ENCODE measurements around the gene GREM2. TPM values are rescaled to one million over a fixed set of nuclear protein-coding genes. Genes with fewer than 3 reads are reported as not detected.

The GREM2 gene
- total RNA-seq, 1 experiment from 2014 or later = not detected

GRCh38 chr1:240486611-240487010 is 125.3 kb downstream of the GREM2 start:
- no peak overlapping the region for H3K23ac ChIP-seq (ENCODE audit: insufficient read length, low read depth, low read length)
- TF ChIP-seq, protein P1, sequence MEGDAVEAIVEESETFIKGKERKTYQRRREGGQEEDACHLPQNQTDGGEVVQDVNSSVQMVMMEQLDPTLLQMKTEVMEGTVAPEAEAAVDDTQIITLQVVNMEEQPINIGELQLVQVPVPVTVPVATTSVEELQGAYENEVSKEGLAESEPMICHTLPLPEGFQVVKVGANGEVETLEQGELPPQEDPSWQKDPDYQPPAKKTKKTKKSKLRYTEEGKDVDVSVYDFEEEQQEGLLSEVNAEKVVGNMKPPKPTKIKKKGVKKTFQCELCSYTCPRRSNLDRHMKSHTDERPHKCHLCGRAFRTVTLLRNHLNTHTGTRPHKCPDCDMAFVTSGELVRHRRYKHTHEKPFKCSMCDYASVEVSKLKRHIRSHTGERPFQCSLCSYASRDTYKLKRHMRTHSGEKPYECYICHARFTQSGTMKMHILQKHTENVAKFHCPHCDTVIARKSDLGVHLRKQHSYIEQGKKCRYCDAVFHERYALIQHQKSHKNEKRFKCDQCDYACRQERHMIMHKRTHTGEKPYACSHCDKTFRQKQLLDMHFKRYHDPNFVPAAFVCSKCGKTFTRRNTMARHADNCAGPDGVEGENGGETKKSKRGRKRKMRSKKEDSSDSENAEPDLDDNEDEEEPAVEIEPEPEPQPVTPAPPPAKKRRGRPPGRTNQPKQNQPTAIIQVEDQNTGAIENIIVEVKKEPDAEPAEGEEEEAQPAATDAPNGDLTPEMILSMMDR (conservative IDR thresholded peaks at IDR 0.05) = no peak
- H3K4me3 Mint-ChIP-seq = no peak overlapping the region
- H3K18ac ChIP-seq (ENCODE audit: insufficient read length, low read depth, low read length) = no peak overlapping the region
- H4K20me1 ChIP-seq (ENCODE audit: control insufficient read depth, insufficient read depth, insufficient read length) = no peaks in the 10 kb centered on the region
- no peak overlapping the region for H2BK120ac ChIP-seq (ENCODE audit: low read depth, low read length, poor library complexity, severe bottlenecking)
- H3K27me3 ChIP-seq (ENCODE audit: insufficient read depth, low read length) = no peaks in the 10 kb centered on the region
- no peaks in the 10 kb centered on the region for H3K23me2 ChIP-seq (ENCODE audit: insufficient read length, low read depth, low read length, poor library complexity, severe bottlenecking)
- H3K79me2 ChIP-seq (ENCODE audit: insufficient read depth, low read length) = no peaks in the 10 kb centered on the region
- H2BK20ac ChIP-seq (ENCODE audit: low read depth, low read length, poor library complexity, severe bottlenecking) = no peak overlapping the region
- no peak overlapping the region for H2BK15ac ChIP-seq (ENCODE audit: low read depth, low read length)
- peaks cover 18% of the 10 kb centered on the region for H3K27me3 Mint-ChIP-seq (ENCODE audit: low read depth)
- H3K56ac ChIP-seq (ENCODE audit: insufficient read length, low read depth, low read length) = no peak overlapping the region
- H3K9ac ChIP-seq (ENCODE audit: extremely low read depth, insufficient read length, low read length) = no peak overlapping the region
- no peak overlapping the region for H3K14ac ChIP-seq (ENCODE audit: insufficient read depth, low read length)
- H2BK5ac ChIP-seq (ENCODE audit: insufficient read length, low read length) = no peak overlapping the region
- H3K4me2 ChIP-seq (ENCODE audit: insufficient read depth, insufficient read length, low read length) = no peak overlapping the region
- H2AK5ac ChIP-seq (ENCODE audit: insufficient read length, low read length) = no peak overlapping the region
- H4K8ac ChIP-seq (replicated peaks; ENCODE audit: insufficient read length, low read depth, low read length) = no peak overlapping the region
- H4K91ac ChIP-seq (ENCODE audit: insufficient read length, low read depth, low read length) = no peak overlapping the region
- no peak overlapping the region for H2BK12ac ChIP-seq (ENCODE audit: insufficient read length, low read depth, low read length)
- no peak overlapping the region for H3K27ac Mint-ChIP-seq
- H3K27ac ChIP-seq (ENCODE audit: insufficient read length, low read depth, low read length) = no peak overlapping the region
- H3K36me3 Mint-ChIP-seq (ENCODE audit: insufficient read depth in 1 of 3, low read depth in 3 of 3) = no peaks in the 10 kb centered on the region
- no peaks in the 10 kb centered on the region for H3K79me1 ChIP-seq (ENCODE audit: insufficient read depth, low read depth, low read length, poor library complexity, severe bottlenecking)
- H3K4me1 Mint-ChIP-seq = peaks cover 6 to 9% of the 10 kb centered on the region in 2 experiments
- H3K4ac ChIP-seq (ENCODE audit: low read depth, low read length) = no peak overlapping the region
- peaks cover 4% of the 10 kb centered on the region; the same call in 1 of the 2 replicates for H3K4me1 ChIP-seq (ENCODE audit: insufficient read depth, low read length)
- H3K9me3 Mint-ChIP-seq = no peaks in the 10 kb centered on the region
- H2AFZ ChIP-seq (ENCODE audit: low read length) = no peak overlapping the region
- no peaks in the 10 kb centered on the region for H3K9me3 ChIP-seq (ENCODE audit: control insufficient read depth, low read depth, low read length)
- no CpG with 5 or more reads among the region's 6 CpGs for WGBS (ENCODE audit: extremely low coverage, insufficient read length, low lambda C conversion rate)
- DNase-seq = no peak
- H4K5ac ChIP-seq (ENCODE audit: insufficient read length, low read depth, low read length) = no peak overlapping the region
- no peak overlapping the region for H3T11ph ChIP-seq (ENCODE audit: low read length)
